ENCODE results near the gene PIK3C2A.

DNA sequence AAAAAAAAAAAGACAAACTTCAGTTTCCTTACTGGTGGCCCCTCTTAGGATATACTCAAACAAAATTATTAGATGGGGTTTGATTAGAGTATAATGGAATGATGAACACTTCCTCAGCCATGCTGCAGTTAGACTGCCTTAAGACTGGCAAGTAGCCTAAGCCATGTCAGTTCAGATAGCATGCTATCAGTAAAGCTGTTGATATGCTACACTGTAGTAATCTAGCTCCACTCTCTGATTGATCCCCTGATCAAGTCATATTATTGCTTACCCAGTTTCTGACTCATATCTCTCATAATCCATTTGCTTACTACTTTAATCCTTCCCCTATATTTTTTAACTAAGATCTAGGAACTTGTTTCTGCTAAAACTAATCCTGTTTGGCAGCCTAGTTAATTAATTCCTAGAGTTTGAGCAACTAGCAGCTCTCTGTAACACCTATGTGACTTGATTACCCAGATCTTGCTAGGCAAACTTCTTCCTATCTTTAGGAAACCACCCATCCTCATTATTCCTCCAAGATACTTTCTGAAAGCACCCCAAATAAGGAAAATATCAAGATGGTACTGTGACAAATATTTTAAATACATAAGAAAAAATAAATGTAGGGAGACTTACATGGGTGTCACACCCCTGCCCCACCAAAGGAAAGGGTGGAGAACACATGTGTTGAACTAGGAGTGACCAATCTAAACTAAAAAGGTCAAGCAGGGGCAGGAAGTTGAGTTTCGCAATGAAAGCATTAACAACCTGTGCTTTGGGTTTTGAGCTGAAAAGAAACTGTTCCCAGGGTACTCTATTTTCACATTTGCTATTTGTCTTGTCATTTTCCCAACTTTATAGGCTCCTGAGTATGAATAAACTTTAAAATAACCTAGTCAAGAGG, 43.2 kb downstream of the PIK3C2A start:
- TF ChIP-seq CTCF (IDR thresholded peaks at IDR 0.05 in 2 of 3, conservative IDR thresholded peaks at IDR 0.05 in 1 of 3; ENCODE audit: control insufficient read depth in 2 of 3, extremely low read depth in 1 of 3, insufficient read depth in 1 of 3, low read depth in 3 of 3, low read length in 3 of 3) (no peak), POLR2AphosphoS5 (IDR thresholded peaks at IDR 0.05; ENCODE audit: low read length) (no peak), HDAC2 (IDR thresholded peaks at IDR 0.05) (no peak), NBN (IDR thresholded peaks at IDR 0.05) (no peak), POU2F2 (IDR thresholded peaks at IDR 0.05; ENCODE audit: borderline replicate concordance, low read depth, low read length) (no peak), MTA3 (IDR thresholded peaks at IDR 0.05; ENCODE audit: borderline replicate concordance, low read length) (no peak), GABPA (IDR thresholded peaks at IDR 0.05; ENCODE audit: low read depth) (no peak)
- TF ChIP-seq, protein P1, sequence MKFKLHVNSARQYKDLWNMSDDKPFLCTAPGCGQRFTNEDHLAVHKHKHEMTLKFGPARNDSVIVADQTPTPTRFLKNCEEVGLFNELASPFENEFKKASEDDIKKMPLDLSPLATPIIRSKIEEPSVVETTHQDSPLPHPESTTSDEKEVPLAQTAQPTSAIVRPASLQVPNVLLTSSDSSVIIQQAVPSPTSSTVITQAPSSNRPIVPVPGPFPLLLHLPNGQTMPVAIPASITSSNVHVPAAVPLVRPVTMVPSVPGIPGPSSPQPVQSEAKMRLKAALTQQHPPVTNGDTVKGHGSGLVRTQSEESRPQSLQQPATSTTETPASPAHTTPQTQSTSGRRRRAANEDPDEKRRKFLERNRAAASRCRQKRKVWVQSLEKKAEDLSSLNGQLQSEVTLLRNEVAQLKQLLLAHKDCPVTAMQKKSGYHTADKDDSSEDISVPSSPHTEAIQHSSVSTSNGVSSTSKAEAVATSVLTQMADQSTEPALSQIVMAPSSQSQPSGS (IDR thresholded peaks at IDR 0.05; ENCODE audit: low read length) = no peak

Measured in GM12878 (cell line).